ENCODE measurements around the gene SGPL1.

SGPL1 gene

GRCh38 chr10:70925377-70926225 is 109.9 kb downstream of the SGPL1 start:
- H3K4me3 Mint-ChIP-seq = no peak overlapping the region
- no peaks in the 10 kb centered on the region for H3K36me3 Mint-ChIP-seq (ENCODE audit: insufficient read depth)
- ATAC-seq (replicated peaks; ENCODE audit: extremely low read depth, poor library complexity, severe bottlenecking) (no peak), DNase-seq (ENCODE audit: low spot score in 2 of 2) (peak; percentile 23 to 45)
- H3K27ac Mint-ChIP-seq (ENCODE audit: low read depth) = peak overlapping the region; percentile 81
- peaks cover 7% of the 10 kb centered on the region for H3K4me1 Mint-ChIP-seq
- no peaks in the 10 kb centered on the region for H3K9me3 Mint-ChIP-seq
- peaks cover 21% of the 10 kb centered on the region for H3K27me3 Mint-ChIP-seq

GRCh38 chr10:70926226-70927000 is 110.7 kb downstream of the SGPL1 start:
- H3K27ac Mint-ChIP-seq (ENCODE audit: low read depth) = no peak overlapping the region
- H3K4me1 Mint-ChIP-seq = peaks cover 7% of the 10 kb centered on the region
- no peaks in the 10 kb centered on the region for H3K9me3 Mint-ChIP-seq
- H3K36me3 Mint-ChIP-seq (ENCODE audit: insufficient read depth) = no peaks in the 10 kb centered on the region
- peaks cover 19% of the 10 kb centered on the region for H3K27me3 Mint-ChIP-seq
- no peak overlapping the region for H3K4me3 Mint-ChIP-seq
- DNase-seq (ENCODE audit: low spot score in 2 of 2) (no peak), ATAC-seq (replicated peaks; ENCODE audit: extremely low read depth, poor library complexity, severe bottlenecking) (no peak)

GRCh38 chr10:70927189-70927943 is 111.6 kb downstream of the SGPL1 start:
- no peaks in the 10 kb centered on the region for H3K36me3 Mint-ChIP-seq (ENCODE audit: insufficient read depth)
- no peak overlapping the region for H3K4me3 Mint-ChIP-seq
- H3K27ac Mint-ChIP-seq (ENCODE audit: low read depth) = peak overlapping the region; percentile 19
- no peak for DNase-seq (ENCODE audit: low spot score in 2 of 2)
- H3K4me1 Mint-ChIP-seq = peaks cover 7% of the 10 kb centered on the region
- H3K27me3 Mint-ChIP-seq = peaks cover 10% of the 10 kb centered on the region
- no peaks in the 10 kb centered on the region for H3K9me3 Mint-ChIP-seq
- ATAC-seq (replicated peaks; ENCODE audit: extremely low read depth, poor library complexity, severe bottlenecking) = no peak

- Mint-ChIP-seq H3K4me3 (no peak overlapping the region), H3K36me3 (ENCODE audit: insufficient read depth) (no peaks in the 10 kb centered on the region), H3K27me3 (peaks cover 9% of the 10 kb centered on the region), H3K27ac (ENCODE audit: low read depth) (no peak overlapping the region), H3K4me1 (peaks cover 7% of the 10 kb centered on the region), H3K9me3 (no peaks in the 10 kb centered on the region)
- ATAC-seq (replicated peaks; ENCODE audit: extremely low read depth, poor library complexity, severe bottlenecking) (no peak), DNase-seq (ENCODE audit: low spot score in 2 of 2) (no peak)
Measured at GRCh38 chr10:70928140-70928539, 112.4 kb downstream of the SGPL1 start.

- H3K27me3 Mint-ChIP-seq = peaks cover 2% of the 10 kb centered on the region
- no peak for ATAC-seq (replicated peaks; ENCODE audit: extremely low read depth, poor library complexity, severe bottlenecking)
- no peak overlapping the region for H3K27ac Mint-ChIP-seq (ENCODE audit: low read depth)
- H3K9me3 Mint-ChIP-seq = no peaks in the 10 kb centered on the region
- no peak for DNase-seq (ENCODE audit: low spot score in 2 of 2)
- H3K36me3 Mint-ChIP-seq (ENCODE audit: insufficient read depth) = no peaks in the 10 kb centered on the region
- no peak overlapping the region for H3K4me3 Mint-ChIP-seq
- H3K4me1 Mint-ChIP-seq = peaks cover 2% of the 10 kb centered on the region
Measured at GRCh38 chr10:70930263-70931000, 114.7 kb downstream of the SGPL1 start.

All from central memory CD8-positive, alpha-beta T cell (primary cell).